ENCODE results near the gene RING1. TPM values are rescaled to one million over a fixed set of nuclear protein-coding genes. Genes with fewer than 3 reads are reported as not detected.

RING1 gene
- total RNA-seq, 5 donors from 2014 or later (not counting 1 experiment from before 2014, with no cell fraction given): 37.7 to 43.8 (median 42.6) TPM

- H3K9me3 ChIP-seq: no peaks in the 10 kb centered on the region
- H3K4me3 ChIP-seq (ENCODE audit: control insufficient read depth in 1 of 2, extremely low read depth in 1 of 2, low read length in 1 of 2): peak overlapping the region; percentile 7 to 12
- Mint-ChIP-seq H3K4me3 (peak overlapping the region; percentile 15 to 82 (median 32)), H3K4me1 (peaks cover 12 to 16% (median 12%) of the 10 kb centered on the region in 3 donors), H3K27ac (no peak overlapping the region), H3K36me3 (peaks cover 39% of the 10 kb centered on the region), H3K27me3 (peaks cover 26 to 46% of the 10 kb centered on the region in 2 donors), H3K9me3 (no peaks in the 10 kb centered on the region)
- peaks cover 2 to 23% of the 10 kb centered on the region in 2 experiments for H3K4me1 ChIP-seq (ENCODE audit: control insufficient read depth in 1 of 2, extremely low read depth in 1 of 2, insufficient read depth in 2 of 2, low read length in 2 of 2)
- H3K36me3 ChIP-seq (ENCODE audit: control insufficient read depth in 2 of 2, extremely low read depth in 1 of 2, insufficient read depth in 1 of 2, low read length in 1 of 2): peaks cover 8 to 29% of the 10 kb centered on the region in 2 donors
- ChIA-PET POLR2A (no interaction called here), CTCF (interaction anchor here in 1 of 2 donors (0.5 kb wide), 2 partner anchors 44 to 126 kb away, joined by 3 to 6 read pairs; no protein-coding TSS in a partner anchor)
- no peak for DNase-seq
- 77% methylated on average over 7 of the region's 8 CpGs for WGBS (ENCODE audit: insufficient coverage)
- H3K27me3 ChIP-seq (replicated peaks in 1 of 2; ENCODE audit: control insufficient read depth in 2 of 2, extremely low read depth in 1 of 2, insufficient read depth in 2 of 2, low read length in 1 of 2): peaks cover 2 to 50% of the 10 kb centered on the region in 2 experiments
- no peak overlapping the region for H3K27ac ChIP-seq (ENCODE audit: low read length)
- ATAC-seq (replicated peaks in 1 of 4): no peak
Measured at GRCh38 chr6:33191383-33192104, 16.8 kb upstream of the RING1 start.

- Histone ChIP-seq H3K4me1 (ENCODE audit: control insufficient read depth in 1 of 2, extremely low read depth in 1 of 2, insufficient read depth in 2 of 2, low read length in 2 of 2) (peaks cover 2 to 23% of the 10 kb centered on the region in 2 experiments), H3K27me3 (replicated peaks in 1 of 2; ENCODE audit: control insufficient read depth in 2 of 2, extremely low read depth in 1 of 2, insufficient read depth in 2 of 2, low read length in 1 of 2) (peaks cover 2 to 46% of the 10 kb centered on the region in 2 experiments), H3K4me3 (ENCODE audit: control insufficient read depth in 1 of 2, extremely low read depth in 1 of 2, low read length in 1 of 2) (peak within 1 kb of the TSS; percentile 38 to 65), H3K36me3 (ENCODE audit: control insufficient read depth in 2 of 2, extremely low read depth in 1 of 2, insufficient read depth in 1 of 2, low read length in 1 of 2) (peaks cover 8 to 35% of the 10 kb centered on the region in 2 donors), H3K9me3 (no peaks in the 10 kb centered on the region), H3K27ac (ENCODE audit: low read length) (no peak within 1 kb of the TSS)
- H3K36me3 Mint-ChIP-seq: peaks cover 41% of the 10 kb centered on the region
- ATAC-seq (replicated peaks in 1 of 4) (peak; percentile 50 to 74 (median 62)), DNase-seq (peak in 10 of 35 experiments; percentile 17 to 55 (median 26))
- peak within 1 kb of the TSS in 1 of 2 donors; percentile 69 for H3K27ac Mint-ChIP-seq
- ChIA-PET POLR2A (no interaction called here), CTCF (interaction anchor here in 1 of 2 donors (0.5 kb wide), 2 partner anchors 44 to 126 kb away, joined by 3 to 6 read pairs; no protein-coding TSS in a partner anchor)
- peaks cover 25 to 41% of the 10 kb centered on the region in 2 donors for H3K27me3 Mint-ChIP-seq
- peaks cover 14 to 19% (median 14%) of the 10 kb centered on the region in 3 donors for H3K4me1 Mint-ChIP-seq
- H3K4me3 Mint-ChIP-seq: peak within 1 kb of the TSS; percentile 73 to 82 (median 78)
- H3K9me3 Mint-ChIP-seq: no peaks in the 10 kb centered on the region
- WGBS (ENCODE audit: insufficient coverage): 15% methylated on average over 19 of the region's 35 CpGs
Measured at GRCh38 chr6:33192105-33192646, 16.1 kb upstream of the RING1 start, which contains the start of gene COL11A2. TSS of gene COL11A2 (minus strand) at chr6:33192467. CDS start at chr6:33192240, 227 bp downstream.

- Mint-ChIP-seq H3K36me3 (peaks cover 37% of the 10 kb centered on the region), H3K4me3 (peak overlapping the region; percentile 73 to 82 (median 78)), H3K27ac (peak overlapping the region in 1 of 2 donors; percentile 72), H3K27me3 (peaks cover 17 to 36% of the 10 kb centered on the region in 2 donors), H3K4me1 (peaks cover 21 to 26% (median 22%) of the 10 kb centered on the region in 3 donors), H3K9me3 (no peaks in the 10 kb centered on the region)
- Histone ChIP-seq H3K4me1 (ENCODE audit: control insufficient read depth in 1 of 2, extremely low read depth in 1 of 2, insufficient read depth in 2 of 2, low read length in 2 of 2) (peaks cover 2 to 27% of the 10 kb centered on the region in 2 experiments), H3K27me3 (replicated peaks in 1 of 2; ENCODE audit: control insufficient read depth in 2 of 2, extremely low read depth in 1 of 2, insufficient read depth in 2 of 2, low read length in 1 of 2) (peaks cover 2 to 46% of the 10 kb centered on the region in 2 experiments), H3K9me3 (no peaks in the 10 kb centered on the region), H3K4me3 (ENCODE audit: control insufficient read depth in 1 of 2, extremely low read depth in 1 of 2, low read length in 1 of 2) (peak overlapping the region; percentile 38 to 65), H3K27ac (ENCODE audit: low read length) (no peak overlapping the region), H3K36me3 (ENCODE audit: control insufficient read depth in 2 of 2, extremely low read depth in 1 of 2, insufficient read depth in 1 of 2, low read length in 1 of 2) (peaks cover 8 to 41% of the 10 kb centered on the region in 2 donors)
- DNase-seq: peak in 9 of 35 experiments; percentile 21 to 52 (median 41)
- ChIA-PET CTCF (interaction anchor here in 1 of 2 donors (0.9 kb wide), 1 partner anchor 174 kb away, joined by 4 read pairs; no protein-coding TSS in a partner anchor), POLR2A (no interaction called here)
- peak; percentile 29 to 45 (median 39) for ATAC-seq (replicated peaks in 1 of 4)
- WGBS (ENCODE audit: insufficient coverage): under 1% methylated on average over 31 of the region's 72 CpGs
Measured at GRCh38 chr6:33192671-33193602, 15.4 kb upstream of the RING1 start.

GRCh38 chr6:33193619-33194018 lies 14.7 kb upstream of the RING1 start:
- no peak for ATAC-seq (replicated peaks in 1 of 4)
- peaks cover 8 to 41% of the 10 kb centered on the region in 2 donors for H3K36me3 ChIP-seq (ENCODE audit: control insufficient read depth in 2 of 2, extremely low read depth in 1 of 2, insufficient read depth in 1 of 2, low read length in 1 of 2)
- H3K27me3 Mint-ChIP-seq: peaks cover 16 to 29% of the 10 kb centered on the region in 2 donors
- peaks cover 31% of the 10 kb centered on the region for H3K36me3 Mint-ChIP-seq
- ChIA-PET POLR2A (no interaction called here), CTCF (interaction anchor here in 1 of 2 donors (0.9 kb wide), 1 partner anchor 174 kb away, joined by 4 read pairs; no protein-coding TSS in a partner anchor)
- H3K27ac ChIP-seq (ENCODE audit: low read length): no peak overlapping the region
- H3K4me1 ChIP-seq (ENCODE audit: control insufficient read depth in 1 of 2, extremely low read depth in 1 of 2, insufficient read depth in 2 of 2, low read length in 2 of 2): peaks cover 2 to 34% of the 10 kb centered on the region in 2 experiments
- H3K27ac Mint-ChIP-seq: peak overlapping the region in 1 of 2 donors; percentile 72
- WGBS (ENCODE audit: insufficient coverage): no CpG with 5 or more reads among the region's 6 CpGs
- H3K9me3 ChIP-seq: no peaks in the 10 kb centered on the region
- peaks cover 2 to 43% of the 10 kb centered on the region in 2 experiments for H3K27me3 ChIP-seq (replicated peaks in 1 of 2; ENCODE audit: control insufficient read depth in 2 of 2, extremely low read depth in 1 of 2, insufficient read depth in 2 of 2, low read length in 1 of 2)
- H3K9me3 Mint-ChIP-seq: no peaks in the 10 kb centered on the region
- H3K4me1 Mint-ChIP-seq: peaks cover 28 to 33% (median 29%) of the 10 kb centered on the region in 3 donors
- peak overlapping the region; percentile 52 to 82 (median 53) for H3K4me3 Mint-ChIP-seq
- H3K4me3 ChIP-seq (ENCODE audit: control insufficient read depth in 1 of 2, extremely low read depth in 1 of 2, low read length in 1 of 2): no peak overlapping the region
- no peak for DNase-seq

- CTCF ChIA-PET: interaction anchor here in 1 of 2 donors (1.1 kb wide), 1 partner anchor 102 kb away, joined by 3 read pairs; no protein-coding TSS in a partner anchor
- DNase-seq (no peak), ATAC-seq (replicated peaks in 1 of 4) (no peak)
- Histone ChIP-seq H3K4me3 (ENCODE audit: control insufficient read depth in 1 of 2, extremely low read depth in 1 of 2, low read length in 1 of 2) (no peak overlapping the region), H3K27me3 (replicated peaks in 1 of 2; ENCODE audit: control insufficient read depth in 2 of 2, extremely low read depth in 1 of 2, insufficient read depth in 2 of 2, low read length in 1 of 2) (peaks cover under 1 to 34% of the 10 kb centered on the region in 2 experiments), H3K4me1 (ENCODE audit: control insufficient read depth in 1 of 2, extremely low read depth in 1 of 2, insufficient read depth in 2 of 2, low read length in 2 of 2) (peaks cover 4 to 43% of the 10 kb centered on the region in 2 experiments), H3K27ac (ENCODE audit: low read length) (no peak overlapping the region), H3K36me3 (ENCODE audit: control insufficient read depth in 2 of 2, extremely low read depth in 1 of 2, insufficient read depth in 1 of 2, low read length in 1 of 2) (peaks cover 8 to 41% of the 10 kb centered on the region in 2 donors), H3K9me3 (no peaks in the 10 kb centered on the region)
- Mint-ChIP-seq H3K4me3 (no peak overlapping the region), H3K27ac (peak overlapping the region in 1 of 2 donors; percentile 4), H3K4me1 (peaks cover 35 to 42% (median 36%) of the 10 kb centered on the region in 3 donors), H3K27me3 (peaks cover 15 to 25% of the 10 kb centered on the region in 2 donors), H3K36me3 (peaks cover 31% of the 10 kb centered on the region), H3K9me3 (no peaks in the 10 kb centered on the region)
- POLR2A ChIA-PET: interaction anchor here (0.6 kb wide), 2 partner anchors 122 to 1050 kb away, joined by 3 read pairs; no protein-coding TSS in a partner anchor
- 80% methylated on average over 2 of the region's 8 CpGs for WGBS (ENCODE audit: insufficient coverage)
Measured at GRCh38 chr6:33194431-33194979, 13.8 kb upstream of the RING1 start.
